NB4 (cell line): ENCODE data around the gene LXN.
A peak's percentile ranks its signal among the peaks of the same experiment; 100 is the strongest.

Experiments
- DNase-seq: peaks from one replicate; pipeline ENCODE4 v3.0.0; 2010; ENCODE audit warnings: low read depth
- H3K4me3 ChIP-seq: one replicate; pipeline ENCODE4 v1.5.1; 2011; ENCODE audit warnings: mild to moderate bottlenecking, low read depth, low read length, moderate library complexity
- MAX ChIP-seq: IDR thresholded peaks from 2 replicates; pipeline ENCODE4 v1.6.1; 2011; ENCODE audit warnings: low read depth, low read length
- MYC ChIP-seq: IDR thresholded peaks from 2 replicates; pipeline ENCODE4 v1.6.1; 2011; ENCODE audit warnings: low read depth, low read length
- POLR2A ChIP-seq: IDR thresholded peaks from 2 replicates; pipeline ENCODE4 v1.6.1; 2011; ENCODE audit warnings: mild to moderate bottlenecking; ENCODE audit not compliant: insufficient read length; ENCODE audit errors: extremely low read depth
- TF ChIP-seq, protein P1 (sequence below): IDR thresholded peaks from one replicate; pipeline ENCODE4 v1.5.1; 2012; ENCODE audit warnings: low read depth, low read length

Gene LXN

GRCh38 chr3:158651192-158651591 is 21.3 kb downstream of the LXN start:
- H3K4me3 ChIP-seq = no peak overlapping the region
- DNase-seq = no peak
- TF ChIP-seq POLR2A (no peak), MYC (no peak), MAX (no peak)
- TF ChIP-seq, protein P1, sequence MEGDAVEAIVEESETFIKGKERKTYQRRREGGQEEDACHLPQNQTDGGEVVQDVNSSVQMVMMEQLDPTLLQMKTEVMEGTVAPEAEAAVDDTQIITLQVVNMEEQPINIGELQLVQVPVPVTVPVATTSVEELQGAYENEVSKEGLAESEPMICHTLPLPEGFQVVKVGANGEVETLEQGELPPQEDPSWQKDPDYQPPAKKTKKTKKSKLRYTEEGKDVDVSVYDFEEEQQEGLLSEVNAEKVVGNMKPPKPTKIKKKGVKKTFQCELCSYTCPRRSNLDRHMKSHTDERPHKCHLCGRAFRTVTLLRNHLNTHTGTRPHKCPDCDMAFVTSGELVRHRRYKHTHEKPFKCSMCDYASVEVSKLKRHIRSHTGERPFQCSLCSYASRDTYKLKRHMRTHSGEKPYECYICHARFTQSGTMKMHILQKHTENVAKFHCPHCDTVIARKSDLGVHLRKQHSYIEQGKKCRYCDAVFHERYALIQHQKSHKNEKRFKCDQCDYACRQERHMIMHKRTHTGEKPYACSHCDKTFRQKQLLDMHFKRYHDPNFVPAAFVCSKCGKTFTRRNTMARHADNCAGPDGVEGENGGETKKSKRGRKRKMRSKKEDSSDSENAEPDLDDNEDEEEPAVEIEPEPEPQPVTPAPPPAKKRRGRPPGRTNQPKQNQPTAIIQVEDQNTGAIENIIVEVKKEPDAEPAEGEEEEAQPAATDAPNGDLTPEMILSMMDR = no peak

GRCh38 chr3:158649791-158650190 is 22.7 kb downstream of the LXN start:
- DNase-seq = no peak
- no peak overlapping the region for H3K4me3 ChIP-seq
- TF ChIP-seq POLR2A (no peak), MYC (no peak), MAX (no peak)
- TF ChIP-seq, protein P1 = no peak

- DNase-seq = peak; percentile 95
- TF ChIP-seq, protein P1 = peak; percentile 82
- TF ChIP-seq MAX (peak; percentile 93), MYC (peak; percentile 92), POLR2A (peak; percentile 54)
- H3K4me3 ChIP-seq = peak within 1 kb of the TSS; percentile 99
Measured at GRCh38 chr3:158644345-158644908, 28.0 kb downstream of the LXN start, which contains the start of gene GFM1. GFM1 (plus strand) TSS chr3:158644527; CDS start chr3:158644635, 108 bp downstream.

GRCh38 chr3:158642474-158643210 is 29.8 kb downstream of the LXN start:
- TF ChIP-seq, protein P1 = no peak
- TF ChIP-seq MYC (no peak), POLR2A (no peak), MAX (no peak)
- H3K4me3 ChIP-seq = no peak overlapping the region
- no peak for DNase-seq

DNA sequence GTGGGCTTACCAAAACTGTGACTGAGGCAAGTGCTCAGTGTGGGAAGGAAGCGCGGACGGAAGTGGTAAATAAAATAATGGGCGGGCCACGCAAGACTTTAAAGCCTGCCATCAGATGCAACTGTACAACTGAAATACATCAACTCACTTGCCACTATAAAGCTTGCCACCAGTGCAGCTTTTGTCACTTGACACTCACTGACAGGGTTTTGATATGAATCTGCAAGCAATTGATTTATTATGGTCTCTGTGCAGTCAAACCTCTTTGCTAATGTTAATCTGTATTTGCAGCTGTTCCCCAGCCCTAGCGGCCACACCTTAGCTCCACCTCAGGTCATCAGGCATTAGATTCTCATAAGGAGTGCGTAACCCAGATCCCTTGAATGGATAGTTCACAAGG is 30.4 kb downstream of the LXN start:
- TF ChIP-seq MYC = no peak
- no peak for DNase-seq

GRCh38 chr3:158640646-158641045 is 31.8 kb downstream of the LXN start:
- DNase-seq = no peak
- TF ChIP-seq POLR2A = no peak
- no peak overlapping the region for H3K4me3 ChIP-seq

More for the DNA sequence above, 30.4 kb downstream of the LXN start:
- no peak overlapping the region for H3K4me3 ChIP-seq

DNA sequence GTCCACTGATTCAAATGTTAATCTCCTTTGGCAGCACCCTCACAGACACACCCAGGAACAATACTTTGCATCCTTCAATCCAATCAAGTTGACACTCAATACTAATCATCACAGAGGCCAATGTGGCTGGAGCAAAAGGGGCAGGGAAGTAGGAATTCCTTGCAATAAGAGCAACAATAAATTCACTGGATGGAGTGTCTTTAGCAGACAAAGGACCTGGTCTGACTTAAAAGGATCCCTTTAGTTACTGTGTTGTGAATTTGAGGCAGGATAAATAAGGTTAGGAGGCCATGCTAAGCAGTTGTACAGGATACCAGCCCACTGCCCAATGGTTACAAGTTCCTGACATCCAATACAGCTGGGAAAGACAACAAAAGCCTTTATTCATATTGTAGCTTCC is 40.5 kb downstream of the LXN start:
- DNase-seq = no peak
- no peak overlapping the region for H3K4me3 ChIP-seq
- TF ChIP-seq POLR2A = no peak
- TF ChIP-seq MAX = no peak
- TF ChIP-seq, protein P1 = no peak
- no peak for TF ChIP-seq MYC
